HepG2 (cell line): ENCODE data around the gene FIBCD1. TPM values are rescaled to one million over a fixed set of nuclear protein-coding genes. Genes with fewer than 3 reads are reported as not detected.

Experiments
- ATAC-seq: fragments of 200-7000 bp; cut with Tn5 transposase; 3 replicates; pipeline ENCODE4 v1.9.1; 2020; ENCODE audit warnings: mild to moderate bottlenecking, moderate library complexity
- BruUV-seq: library from RNA; stranded (reverse); fragments of 400-500 nt; replicated peaks from 2 replicates; lab custom pipeline; 2021; lab: Mats Ljungman, UMichigan
- CTCF ChIA-PET: fragments of 300-600 bp; formaldehyde crosslinking; extraction: SDS; loops from one replicate; lab custom pipeline; 2021; ENCODE audit warnings: low total read pairs, inconsistent platforms, low intra/inter-chr PET ratio; lab: Yijun Ruan, JAX
- POLR2A ChIA-PET: fragments of 350-600 bp; sonication (Branson Sonifier 250); formaldehyde crosslinking; loops from one replicate; lab custom pipeline; 2020; ENCODE audit warnings: antibody characterized with exemption, inconsistent platforms; lab: Yijun Ruan, JAX
- DNase-seq: peaks from one replicate; pipeline ENCODE4 v3.0.0-alpha.2; 2015; ENCODE audit warnings: low spot score
- FAIRE-seq: peaks from 3 replicates; lab custom pipeline; 2011; peaks lifted over from hg19 to GRCh38; lab: Jason Lieb, UNC
- H2AFZ ChIP-seq: one replicate; pipeline ENCODE4 v1.6.1; 2011; ENCODE audit warnings: low read length, inconsistent platforms
- H3K27ac ChIP-seq: fragments of 300-600 bp; 3 replicates; pipeline ENCODE4 v1.8.0; 2011; ENCODE audit warnings: mixed run types, mild to moderate bottlenecking, mixed read lengths, low read length, inconsistent platforms; ENCODE audit not compliant: insufficient read depth; ENCODE audit errors: extremely low read length
- H3K27me3 ChIP-seq, 2 experiments: fragments of 200-600 bp in 1 of 2; 2 replicates in 1 of 2; 3 replicates in 1 of 2; pipeline versions ENCODE4 v1.6.0 to v1.8.0; 2011; ENCODE audit warnings: low read length in 2 of 2, mild to moderate bottlenecking in 2 of 2, moderate library complexity in 2 of 2, inconsistent platforms in 1 of 2; ENCODE audit not compliant: insufficient read depth in 2 of 2, control insufficient read depth in 1 of 2
- H3K36me3 ChIP-seq, 2 experiments: fragments of 200-600 bp in 1 of 2; replicated peaks in 1 of 2; 2 replicates in 1 of 2; 3 replicates in 1 of 2; pipeline versions ENCODE4 v1.5.1 to v1.8.0; 2011; ENCODE audit warnings: low read length in 2 of 2, inconsistent platforms in 1 of 2; ENCODE audit not compliant: insufficient read depth in 2 of 2, control insufficient read depth in 1 of 2
- H3K4me1 ChIP-seq: 2 replicates; pipeline ENCODE4 v1.5.1; 2012; ENCODE audit warnings: low read length, inconsistent platforms; ENCODE audit not compliant: insufficient read depth
- H3K4me2 ChIP-seq: 2 replicates; pipeline ENCODE4 v1.6.0; 2011; ENCODE audit warnings: low read depth, low read length, inconsistent platforms
- H3K4me3 ChIP-seq, 3 experiments: fragments of 200-600 bp in 1 of 3; sonication (generic), shearing (Covaris generic) in 1 of 3; replicated peaks in 1 of 3; 2 replicates each; pipeline ENCODE4 v1.5.1; 2011 to 2016; ENCODE audit warnings: low read length in 3 of 3, inconsistent platforms in 2 of 3, low read depth in 2 of 3, mild to moderate bottlenecking in 2 of 3, control low read depth in 1 of 3, mixed read lengths in 1 of 3; ENCODE audit not compliant: insufficient read depth in 1 of 3
- H3K79me2 ChIP-seq: one replicate; pipeline ENCODE4 v1.6.1; 2011; ENCODE audit warnings: low read length, inconsistent platforms; ENCODE audit not compliant: insufficient read depth
- H3K9ac ChIP-seq: 2 replicates; pipeline ENCODE4 v1.6.0; 2011; ENCODE audit warnings: mild to moderate bottlenecking, low read depth, low read length, inconsistent platforms; ENCODE audit not compliant: insufficient read depth
- H3K9me3 ChIP-seq: 2 replicates; pipeline ENCODE4 v1.5.1; 2012; ENCODE audit warnings: mild to moderate bottlenecking, low read length
- H4K20me1 ChIP-seq: 2 replicates; pipeline ENCODE4 v1.6.0; 2011; ENCODE audit warnings: inconsistent platforms, mild to moderate bottlenecking, low read length, moderate library complexity; ENCODE audit not compliant: insufficient read depth
- HBP1 ChIP-seq: IDR thresholded peaks from 2 replicates; pipeline ENCODE4 v1.6.1; 2016; ENCODE audit warnings: low read depth, control low read depth
- HNRNPLL ChIP-seq: fragments of 200-400 bp; formaldehyde crosslinking; IDR thresholded peaks from 2 replicates; pipeline ENCODE4 v1.6.1; 2017; ENCODE audit warnings: mild to moderate bottlenecking, low read depth, low read length; ENCODE audit not compliant: poor library complexity, severe bottlenecking
- KLF15 ChIP-seq: sonication (generic); formaldehyde crosslinking; IDR thresholded peaks from 2 replicates; pipeline ENCODE4 v1.8.1; 2023; ENCODE audit warnings: borderline replicate concordance, mild to moderate bottlenecking, inconsistent platforms, missing genetic modification reagents, mixed read lengths
- MNT ChIP-seq: fragments of 450-650 bp; IDR thresholded peaks from 2 replicates; pipeline ENCODE4 v1.6.1; 2016
- NR1H2 ChIP-seq: sonication (generic); formaldehyde crosslinking; IDR thresholded peaks from 2 replicates; pipeline ENCODE4 v1.8.1; 2022; ENCODE audit warnings: low read depth, missing genetic modification reagents, borderline replicate concordance
- PCBP1 ChIP-seq: fragments of 200-400 bp; formaldehyde crosslinking; IDR thresholded peaks from 2 replicates; pipeline ENCODE4 v1.6.1; 2017; ENCODE audit warnings: mild to moderate bottlenecking, low read depth, low read length, borderline replicate concordance
- WIZ ChIP-seq: sonication (generic); formaldehyde crosslinking; IDR thresholded peaks from 2 replicates; pipeline ENCODE4 v1.5.1; 2020; ENCODE audit warnings: mild to moderate bottlenecking, missing genetic modification reagents
- ZBTB34 ChIP-seq: sonication (generic); formaldehyde crosslinking; IDR thresholded peaks from 2 replicates; pipeline ENCODE4 v1.8.0; 2022; ENCODE audit warnings: mild to moderate bottlenecking, missing genetic modification reagents
- ZNF207 ChIP-seq: fragments of 450-650 bp; IDR thresholded peaks from 2 replicates; pipeline ENCODE4 v1.6.1; 2016; ENCODE audit warnings: antibody characterized with exemption, borderline replicate concordance
- ZNF33A ChIP-seq: sonication (generic); formaldehyde crosslinking; IDR thresholded peaks from 2 replicates; pipeline ENCODE4 v1.5.1; 2020; ENCODE audit warnings: missing genetic modification reagents, mild to moderate bottlenecking, moderate library complexity, borderline replicate concordance
- WGBS: methylation state at CpG from one replicate; pipeline ENCODE4 v1.1.6; 2017; ENCODE audit warnings: low lambda C conversion rate; 5-methylcytosine and 5-hydroxymethylcytosine counted together
- in situ Hi-C: cut with HindIII; loops from 2 replicates; pipeline ENCODE4 v1.10.0; 2017; ENCODE audit warnings: low pct_unique_long_range_greater_than_20kb; ENCODE audit not compliant: extremely low pct_ligation_motif_present
- intact Hi-C: fragments of 100-400 bp; cut with micrococcal nuclease; formaldehyde crosslinking; loops from one replicate; pipeline ENCODE4 v1.10.0; 2022; ENCODE audit not compliant: unreplicated experiment
- polyA plus RNA-seq, 8 experiments: library from polyadenylated mRNA; depleted of rRNA in 3 of 8; stranded (reverse) in 7 of 8; unstranded in 1 of 8; fragments of >200 nt; fragmentation: Illumina TruSeq in 4 of 8; extraction: Trizol in 4 of 8; gene quantifications; 2 replicates each; pipeline versions ENCODE4 v1.2.1 to v1.2.3, GENCODE V29; 2011 to 2016; ENCODE audit warnings: low read depth in 4 of 8, missing spikeins in 1 of 8, mixed read lengths in 1 of 8; ENCODE audit not compliant: insufficient read depth in 1 of 8
- total RNA-seq, 5 experiments: library from RNA; depleted of rRNA; stranded (reverse); fragments of >200 nt; fragmentation: Illumina TruSeq; extraction: Trizol; gene quantifications; 2 replicates each; pipeline ENCODE4 v1.2.3, GENCODE V29; 2016; ENCODE audit warnings: low read depth in 1 of 5
- TF ChIP-seq, protein P1 (sequence below): sonication (generic); formaldehyde crosslinking; IDR thresholded peaks from 2 replicates; pipeline ENCODE4 v1.4.0; 2020; ENCODE audit warnings: missing genetic modification reagents

FIBCD1 gene
- total and polyA plus RNA-seq, 2 of the 13 experiments (the other 11 are each of a cell fraction or from before 2014, with no cell fraction given), result 0.55 to 0.89 TPM

- H3K4me3 ChIP-seq, result no peak overlapping the region
- intact Hi-C loops, result no loop called here
- FAIRE-seq (no peak), DNase-seq (no peak)
- H3K4me2 ChIP-seq, result no peak overlapping the region
- H3K4me1 ChIP-seq, result peaks cover 13% of the 10 kb centered on the region
- no peak overlapping the region for H3K9ac ChIP-seq
- H3K27me3 ChIP-seq, result peaks cover 3 to 41% of the 10 kb centered on the region in 2 experiments; a peak in 4 of 5 replicates
- no peaks in the 10 kb centered on the region for H3K79me2 ChIP-seq
- H2AFZ ChIP-seq, result no peak overlapping the region
- no TSS peak for BruUV-seq
- TF ChIP-seq ZBTB34 (CRISPR knock-in tag) (no peak), KLF15 (CRISPR knock-in tag) (no peak), MNT (no peak), WIZ (CRISPR knock-in tag) (no peak), NR1H2 (CRISPR knock-in tag) (no peak), PCBP1 (no peak), ZNF33A (CRISPR knock-in tag) (no peak), ZNF207 (no peak), HNRNPLL (no peak), HBP1 (CRISPR knock-in tag) (no peak)
- TF ChIP-seq, protein P1, sequence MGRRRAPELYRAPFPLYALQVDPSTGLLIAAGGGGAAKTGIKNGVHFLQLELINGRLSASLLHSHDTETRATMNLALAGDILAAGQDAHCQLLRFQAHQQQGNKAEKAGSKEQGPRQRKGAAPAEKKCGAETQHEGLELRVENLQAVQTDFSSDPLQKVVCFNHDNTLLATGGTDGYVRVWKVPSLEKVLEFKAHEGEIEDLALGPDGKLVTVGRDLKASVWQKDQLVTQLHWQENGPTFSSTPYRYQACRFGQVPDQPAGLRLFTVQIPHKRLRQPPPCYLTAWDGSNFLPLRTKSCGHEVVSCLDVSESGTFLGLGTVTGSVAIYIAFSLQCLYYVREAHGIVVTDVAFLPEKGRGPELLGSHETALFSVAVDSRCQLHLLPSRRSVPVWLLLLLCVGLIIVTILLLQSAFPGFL, result no peak
- TF ChIP-seq, all 625 proteins: peak for 0
- no peaks in the 10 kb centered on the region for H3K9me3 ChIP-seq
- in situ Hi-C loops, result loop anchor here (10.0 kb wide), 1 partner anchor 173 kb away; no protein-coding TSS in a partner anchor
- no peaks in the 10 kb centered on the region for H3K36me3 ChIP-seq
- H4K20me1 ChIP-seq, result no peaks in the 10 kb centered on the region
- no peak overlapping the region for H3K27ac ChIP-seq
- ChIA-PET CTCF (no interaction called here), POLR2A (no interaction called here)
- ATAC-seq, result no peak
- 8% methylated on average over 8 of the region's 8 CpGs for WGBS
Measured at GRCh38 chr9:130948266-130948665, 9.2 kb upstream of the FIBCD1 start.
